SK-N-SH (cell line): ENCODE measurements around the gene C5orf63. TPM values are rescaled to one million over a fixed set of nuclear protein-coding genes. Genes with fewer than 3 reads are reported as not detected.
"Not testable (repeated sequence)": the region's sequence is repeated elsewhere in the genome, so short reads cannot be mapped to it uniquely, and the experiment has no call there.

Experiments used
- CTCF ChIA-PET: fragments of 300-600, 350-600 bp; formaldehyde crosslinking; extraction: SDS; loops from one replicate; lab custom pipeline; 2021; lab: Yijun Ruan, JAX
- POLR2A ChIA-PET: fragments of 350-600 bp; sonication (Branson Sonifier 250); formaldehyde crosslinking; extraction: SDS; loops from one replicate; lab custom pipeline; 2020; ENCODE audit warnings: antibody characterized with exemption, inconsistent platforms; lab: Yijun Ruan, JAX
- DNase-seq: peaks from one replicate; pipeline ENCODE4 v3.0.0; 2012
- H2AFZ ChIP-seq: fragments of 200-600 bp; sonication (generic); 2 replicates; pipeline ENCODE4 v1.8.1; 2016; ENCODE audit warnings: antibody characterized with exemption, mild to moderate bottlenecking, low read depth
- H3F3A ChIP-seq: fragments of 200-600 bp; sonication (generic); replicated peaks from 2 replicates; pipeline ENCODE3; 2016; ENCODE audit warnings: antibody characterized with exemption, mild to moderate bottlenecking; ENCODE audit not compliant: insufficient read depth
- H3K27ac ChIP-seq, 2 experiments: fragments of 200-500 bp in 1 of 2; fragments of 200-600 bp in 1 of 2; sonication (Bioruptor generic) in 1 of 2; sonication (generic), shearing (Covaris generic) in 1 of 2; 2 replicates each; pipeline versions ENCODE4 v1.5.1 to v1.6.1; 2014 to 2016; ENCODE audit warnings: low read depth in 2 of 2, inconsistent platforms in 1 of 2, low read length in 1 of 2, mild to moderate bottlenecking in 1 of 2, mixed read lengths in 1 of 2
- H3K27me3 ChIP-seq: fragments of 200-600 bp; sonication (generic), shearing (Covaris generic); 2 replicates; pipeline ENCODE4 v1.6.1; 2016; ENCODE audit warnings: mixed run types; ENCODE audit not compliant: insufficient read depth
- H3K36me3 ChIP-seq, 2 experiments: fragments of 200-500 bp in 1 of 2; fragments of 200-600 bp in 1 of 2; sonication (Bioruptor generic) in 1 of 2; sonication (generic) in 1 of 2; replicated peaks in 1 of 2; 2 replicates each; pipeline versions ENCODE3 to v1.5.1; 2014 to 2016; ENCODE audit warnings: low read length in 1 of 2, mild to moderate bottlenecking in 1 of 2; ENCODE audit not compliant: insufficient read depth in 2 of 2, control insufficient read depth in 1 of 2
- H3K4me1 ChIP-seq, 2 experiments: fragments of 200-500 bp in 1 of 2; fragments of 200-600 bp in 1 of 2; sonication (Bioruptor generic) in 1 of 2; sonication (generic), shearing (Covaris generic) in 1 of 2; 2 replicates each; pipeline versions ENCODE4 v1.5.1 to v1.6.1; 2014 to 2016; ENCODE audit warnings: low read depth in 1 of 2, low read length in 1 of 2, mixed run types in 1 of 2; ENCODE audit not compliant: insufficient read depth in 2 of 2, control insufficient read depth in 1 of 2
- H3K4me2 ChIP-seq: fragments of 200-600 bp; sonication (generic), shearing (Covaris generic); 2 replicates; pipeline ENCODE4 v1.6.1; 2017; ENCODE audit warnings: mixed run types
- H3K4me3 ChIP-seq, 2 experiments: fragments of 200-500 bp in 1 of 2; fragments of 200-600 bp in 1 of 2; sonication (Bioruptor generic) in 1 of 2; sonication (generic), shearing (Covaris generic) in 1 of 2; 2 replicates each; pipeline versions ENCODE4 v1.5.1 to v1.8.1; 2014 to 2016; ENCODE audit warnings: low read depth in 2 of 2, inconsistent platforms in 1 of 2, low read length in 1 of 2, mild to moderate bottlenecking in 1 of 2, mixed read lengths in 1 of 2, moderate library complexity in 1 of 2
- H3K79me2 ChIP-seq: fragments of 200-600 bp; sonication (generic); 2 replicates; pipeline ENCODE4 v1.8.1; 2017; ENCODE audit warnings: mild to moderate bottlenecking; ENCODE audit not compliant: insufficient read depth
- H3K9ac ChIP-seq: fragments of 200-600 bp; sonication (generic); 2 replicates; pipeline ENCODE4 v1.6.1; 2017; ENCODE audit warnings: mixed run types
- H3K9me2 ChIP-seq: fragments of 200-600 bp; sonication (generic); 2 replicates; pipeline ENCODE4 v1.6.1; 2017; ENCODE audit warnings: mixed run types
- H3K9me3 ChIP-seq: fragments of 200-600 bp; sonication (generic); 2 replicates; pipeline ENCODE4 v1.6.1; 2017; ENCODE audit warnings: mixed run types, mild to moderate bottlenecking, moderate library complexity
- H4K20me1 ChIP-seq: fragments of 200-600 bp; sonication (generic); 2 replicates; pipeline ENCODE4 v1.6.1; 2017; ENCODE audit warnings: mild to moderate bottlenecking, mixed run types; ENCODE audit not compliant: insufficient read depth
- CHD2 ChIP-seq: fragments of 150-350 bp; IDR thresholded peaks from 2 replicates; pipeline ENCODE4 v1.6.1; 2018; ENCODE audit warnings: low read length; ENCODE audit not compliant: partially characterized antibody
- FOSL2 ChIP-seq: IDR thresholded peaks from 2 replicates; pipeline ENCODE4 v1.4.0; 2012; ENCODE audit warnings: low read depth, mild to moderate bottlenecking, moderate library complexity, borderline replicate concordance
- FOXM1 ChIP-seq: IDR thresholded peaks from 2 replicates; pipeline ENCODE4 v1.4.0; 2012; ENCODE audit warnings: low read depth, mild to moderate bottlenecking
- GATA2 ChIP-seq: sonication (generic); formaldehyde crosslinking; IDR thresholded peaks from 2 replicates; pipeline ENCODE4 v1.5.0; 2020; ENCODE audit warnings: mild to moderate bottlenecking, missing genetic modification reagents
- JUND ChIP-seq: IDR thresholded peaks from 2 replicates; pipeline ENCODE4 v1.4.0; 2012
- MEF2A ChIP-seq: IDR thresholded peaks from 2 replicates; pipeline ENCODE4 v1.4.0; 2012; ENCODE audit warnings: low read depth, borderline replicate concordance
- NRF1 ChIP-seq: IDR thresholded peaks from 2 replicates; pipeline ENCODE4 v1.6.1; 2012; ENCODE audit warnings: low read depth, mild to moderate bottlenecking, low read length
- POLR2AphosphoS5 ChIP-seq: IDR thresholded peaks from 2 replicates; pipeline ENCODE4 v1.6.1; 2012; ENCODE audit warnings: low read depth, low read length
- RAD21 ChIP-seq: IDR thresholded peaks from 2 replicates; pipeline ENCODE4 v1.6.1; 2012; ENCODE audit warnings: mild to moderate bottlenecking, low read length
- RFX5 ChIP-seq: IDR thresholded peaks from 2 replicates; pipeline ENCODE4 v1.6.1; 2012; ENCODE audit warnings: mild to moderate bottlenecking, improper control_type of control experiment, low read length
- SIN3A ChIP-seq: IDR thresholded peaks from 2 replicates; pipeline ENCODE4 v1.6.1; 2012; ENCODE audit warnings: low read depth, mild to moderate bottlenecking, low read length, moderate library complexity, borderline replicate concordance
- TEAD4 ChIP-seq: IDR thresholded peaks from 2 replicates; pipeline ENCODE4 v1.4.0; 2012; ENCODE audit warnings: mild to moderate bottlenecking, borderline replicate concordance; ENCODE audit not compliant: insufficient read depth
- WGBS: methylation state at CpG from one replicate; pipeline ENCODE4 v1.1.6; 2017; ENCODE audit warnings: low lambda C conversion rate; 5-methylcytosine and 5-hydroxymethylcytosine counted together
- polyA plus RNA-seq, 3 experiments: library from polyadenylated mRNA; depleted of rRNA; stranded (reverse); fragments of >200 nt; gene quantifications; 2 replicates each; pipeline ENCODE4 v1.2.3, GENCODE V29; 2012
- TF ChIP-seq, protein P1 (sequence below): IDR thresholded peaks from 2 replicates; pipeline ENCODE4; 2012
- TF ChIP-seq, protein P2 (sequence below): IDR thresholded peaks from 2 replicates; pipeline ENCODE4 v1.4.0; 2012; ENCODE audit warnings: low read depth, borderline replicate concordance
- TF ChIP-seq, protein P3 (sequence below): IDR thresholded peaks from 2 replicates; pipeline ENCODE4 v1.4.0; 2012; ENCODE audit warnings: low read depth, borderline replicate concordance
- TF ChIP-seq, protein P4 (sequence below): fragments of 150-350 bp; IDR thresholded peaks from 2 replicates; pipeline ENCODE4 v1.6.1; 2017; ENCODE audit warnings: antibody characterized with exemption, low read length, low read depth, borderline replicate concordance
- TF ChIP-seq, protein P5 (sequence below): fragments of 150-350 bp; IDR thresholded peaks from 2 replicates; pipeline ENCODE4 v1.6.1; 2016; ENCODE audit warnings: mild to moderate bottlenecking, low read depth, low read length

Gene C5orf63
- polyA plus RNA-seq, 1 of the 3 experiments (the other 2 are of a cell fraction), result 3.6 TPM

DNA sequence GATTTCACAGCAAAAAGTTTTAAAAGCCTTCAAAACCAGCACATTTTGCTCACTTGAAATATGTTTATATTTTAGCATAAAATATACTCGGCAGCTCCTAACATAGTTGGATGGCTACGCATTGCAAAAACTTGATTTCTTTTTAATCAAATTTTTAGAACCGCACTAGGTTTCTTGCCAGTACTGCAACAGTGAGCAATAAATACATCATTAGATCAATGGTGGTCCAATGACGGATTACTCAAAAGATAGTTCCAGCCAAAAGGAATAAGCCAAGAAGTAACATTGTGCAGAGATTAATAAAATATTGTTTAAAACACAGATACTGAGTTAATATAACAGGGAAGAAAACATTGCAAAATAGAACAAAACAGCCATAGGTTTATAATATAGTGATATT lies 48.5 kb downstream of the C5orf63 start:
- Histone ChIP-seq H3K27ac (no peak overlapping the region), H3K9me2 (no peaks in the 10 kb centered on the region), H3K9me3 (no peaks in the 10 kb centered on the region), H3K36me3 (no peaks in the 10 kb centered on the region), H2AFZ (no peak overlapping the region), H3K4me2 (no peak overlapping the region), H3K9ac (no peak overlapping the region), H3K27me3 (no peaks in the 10 kb centered on the region), H3F3A (no peaks in the 10 kb centered on the region), H3K4me1 (peaks cover 4 to 8% of the 10 kb centered on the region in 2 experiments; a peak in 3 of 4 replicates), H3K79me2 (peaks cover 73% of the 10 kb centered on the region), H4K20me1 (no peaks in the 10 kb centered on the region), H3K4me3 (no peak overlapping the region)
- DNase-seq, result no peak
- ChIA-PET POLR2A (no interaction called here), CTCF (no interaction called here)
- TF ChIP-seq CHD2 (no peak), SIN3A (no peak), GATA2 (CRISPR knock-in tag) (no peak), MEF2A (no peak), NRF1 (no peak), RFX5 (no peak), JUND (no peak), RAD21 (no peak), POLR2AphosphoS5 (no peak), FOSL2 (no peak), FOXM1 (no peak), TEAD4 (no peak)
- TF ChIP-seq, protein P1, sequence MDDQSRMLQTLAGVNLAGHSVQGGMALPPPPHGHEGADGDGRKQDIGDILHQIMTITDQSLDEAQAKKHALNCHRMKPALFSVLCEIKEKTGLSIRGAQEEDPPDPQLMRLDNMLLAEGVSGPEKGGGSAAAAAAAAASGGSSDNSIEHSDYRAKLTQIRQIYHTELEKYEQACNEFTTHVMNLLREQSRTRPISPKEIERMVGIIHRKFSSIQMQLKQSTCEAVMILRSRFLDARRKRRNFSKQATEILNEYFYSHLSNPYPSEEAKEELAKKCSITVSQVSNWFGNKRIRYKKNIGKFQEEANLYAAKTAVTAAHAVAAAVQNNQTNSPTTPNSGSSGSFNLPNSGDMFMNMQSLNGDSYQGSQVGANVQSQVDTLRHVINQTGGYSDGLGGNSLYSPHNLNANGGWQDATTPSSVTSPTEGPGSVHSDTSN, result no peak
- TF ChIP-seq, protein P2, sequence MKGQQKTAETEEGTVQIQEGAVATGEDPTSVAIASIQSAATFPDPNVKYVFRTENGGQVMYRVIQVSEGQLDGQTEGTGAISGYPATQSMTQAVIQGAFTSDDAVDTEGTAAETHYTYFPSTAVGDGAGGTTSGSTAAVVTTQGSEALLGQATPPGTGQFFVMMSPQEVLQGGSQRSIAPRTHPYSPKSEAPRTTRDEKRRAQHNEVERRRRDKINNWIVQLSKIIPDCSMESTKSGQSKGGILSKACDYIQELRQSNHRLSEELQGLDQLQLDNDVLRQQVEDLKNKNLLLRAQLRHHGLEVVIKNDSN, result no peak
- TF ChIP-seq, protein P3, sequence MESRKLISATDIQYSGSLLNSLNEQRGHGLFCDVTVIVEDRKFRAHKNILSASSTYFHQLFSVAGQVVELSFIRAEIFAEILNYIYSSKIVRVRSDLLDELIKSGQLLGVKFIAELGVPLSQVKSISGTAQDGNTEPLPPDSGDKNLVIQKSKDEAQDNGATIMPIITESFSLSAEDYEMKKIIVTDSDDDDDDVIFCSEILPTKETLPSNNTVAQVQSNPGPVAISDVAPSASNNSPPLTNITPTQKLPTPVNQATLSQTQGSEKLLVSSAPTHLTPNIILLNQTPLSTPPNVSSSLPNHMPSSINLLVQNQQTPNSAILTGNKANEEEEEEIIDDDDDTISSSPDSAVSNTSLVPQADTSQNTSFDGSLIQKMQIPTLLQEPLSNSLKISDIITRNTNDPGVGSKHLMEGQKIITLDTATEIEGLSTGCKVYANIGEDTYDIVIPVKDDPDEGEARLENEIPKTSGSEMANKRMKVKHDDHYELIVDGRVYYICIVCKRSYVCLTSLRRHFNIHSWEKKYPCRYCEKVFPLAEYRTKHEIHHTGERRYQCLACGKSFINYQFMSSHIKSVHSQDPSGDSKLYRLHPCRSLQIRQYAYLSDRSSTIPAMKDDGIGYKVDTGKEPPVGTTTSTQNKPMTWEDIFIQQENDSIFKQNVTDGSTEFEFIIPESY, result no peak
- TF ChIP-seq, protein P4, sequence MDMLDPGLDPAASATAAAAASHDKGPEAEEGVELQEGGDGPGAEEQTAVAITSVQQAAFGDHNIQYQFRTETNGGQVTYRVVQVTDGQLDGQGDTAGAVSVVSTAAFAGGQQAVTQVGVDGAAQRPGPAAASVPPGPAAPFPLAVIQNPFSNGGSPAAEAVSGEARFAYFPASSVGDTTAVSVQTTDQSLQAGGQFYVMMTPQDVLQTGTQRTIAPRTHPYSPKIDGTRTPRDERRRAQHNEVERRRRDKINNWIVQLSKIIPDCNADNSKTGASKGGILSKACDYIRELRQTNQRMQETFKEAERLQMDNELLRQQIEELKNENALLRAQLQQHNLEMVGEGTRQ, result no peak
- TF ChIP-seq, protein P5, sequence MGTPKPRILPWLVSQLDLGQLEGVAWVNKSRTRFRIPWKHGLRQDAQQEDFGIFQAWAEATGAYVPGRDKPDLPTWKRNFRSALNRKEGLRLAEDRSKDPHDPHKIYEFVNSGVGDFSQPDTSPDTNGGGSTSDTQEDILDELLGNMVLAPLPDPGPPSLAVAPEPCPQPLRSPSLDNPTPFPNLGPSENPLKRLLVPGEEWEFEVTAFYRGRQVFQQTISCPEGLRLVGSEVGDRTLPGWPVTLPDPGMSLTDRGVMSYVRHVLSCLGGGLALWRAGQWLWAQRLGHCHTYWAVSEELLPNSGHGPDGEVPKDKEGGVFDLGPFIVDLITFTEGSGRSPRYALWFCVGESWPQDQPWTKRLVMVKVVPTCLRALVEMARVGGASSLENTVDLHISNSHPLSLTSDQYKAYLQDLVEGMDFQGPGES, result no peak
- WGBS, result 92% methylated on average over 4 of the region's 4 CpGs

DNA sequence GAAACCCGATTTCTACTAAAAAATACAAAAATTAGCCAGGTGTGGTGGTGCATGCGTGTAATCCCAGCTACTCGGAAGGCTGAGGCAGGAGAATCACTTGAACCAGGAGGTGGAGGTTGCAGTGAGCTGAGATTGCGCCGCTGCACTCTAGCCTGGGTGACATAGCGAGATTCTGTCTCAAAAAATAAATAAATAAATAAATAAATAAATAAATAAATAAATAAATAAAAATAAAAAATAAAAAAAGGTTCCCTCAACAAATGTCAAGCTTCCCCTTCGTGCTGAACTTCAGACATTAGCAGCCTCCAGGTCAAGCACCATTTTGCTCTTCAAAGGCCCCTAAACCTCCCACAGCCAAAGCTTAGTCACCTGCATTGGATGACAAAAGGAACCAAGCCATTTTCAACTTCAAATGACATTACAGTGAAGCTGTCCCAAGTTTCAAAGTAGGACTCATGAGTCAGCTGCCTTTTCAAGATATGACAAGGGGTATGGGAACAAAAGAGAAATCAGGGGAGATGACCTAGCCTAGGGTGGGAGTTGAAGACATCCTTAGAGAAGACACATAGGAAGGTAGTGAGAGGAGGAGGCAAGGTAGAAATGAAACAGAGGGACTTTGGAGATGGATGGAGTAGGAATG lies 49.6 kb downstream of the C5orf63 start:
- H3K79me2 ChIP-seq, result peaks cover 70% of the 10 kb centered on the region
- H3F3A ChIP-seq, result not testable (repeated sequence)

More for the DNA sequence above, 49.6 kb downstream of the C5orf63 start:
- H3K9me3 ChIP-seq, POLR2A ChIA-PET, H3K4me3 ChIP-seq, H3K9me2 ChIP-seq, H3K9ac ChIP-seq, H3K36me3 ChIP-seq, H3K4me1 ChIP-seq, H3K4me2 ChIP-seq, H3K27ac ChIP-seq, H2AFZ ChIP-seq, H4K20me1 ChIP-seq, H3K27me3 ChIP-seq, DNase-seq: not testable (repeated sequence)
- CTCF ChIA-PET, result interaction anchor here (0.6 kb wide), 1 partner anchor 16 kb away, joined by 3 read pairs; no protein-coding TSS in a partner anchor
- WGBS, result 86% methylated on average over 7 of the region's 7 CpGs
